GM10266 (cell line): ENCODE measurements around the gene ZFAND2A.

Experiments
- DNase-seq: peaks from one replicate; pipeline ENCODE4 v3.0.0; 2012; ENCODE audit errors: extremely low spot score
- TF ChIP-seq, protein P1 (sequence below): IDR thresholded peaks from 2 replicates; pipeline ENCODE4 v1.5.1; 2012; ENCODE audit warnings: mild to moderate bottlenecking, low read depth; ENCODE audit not compliant: control insufficient read depth, insufficient read depth; ENCODE audit errors: missing control alignments

ZFAND2A gene

GRCh38 chr7:1123715-1124114, 36.3 kb downstream of the ZFAND2A start:
- TF ChIP-seq, protein P1, sequence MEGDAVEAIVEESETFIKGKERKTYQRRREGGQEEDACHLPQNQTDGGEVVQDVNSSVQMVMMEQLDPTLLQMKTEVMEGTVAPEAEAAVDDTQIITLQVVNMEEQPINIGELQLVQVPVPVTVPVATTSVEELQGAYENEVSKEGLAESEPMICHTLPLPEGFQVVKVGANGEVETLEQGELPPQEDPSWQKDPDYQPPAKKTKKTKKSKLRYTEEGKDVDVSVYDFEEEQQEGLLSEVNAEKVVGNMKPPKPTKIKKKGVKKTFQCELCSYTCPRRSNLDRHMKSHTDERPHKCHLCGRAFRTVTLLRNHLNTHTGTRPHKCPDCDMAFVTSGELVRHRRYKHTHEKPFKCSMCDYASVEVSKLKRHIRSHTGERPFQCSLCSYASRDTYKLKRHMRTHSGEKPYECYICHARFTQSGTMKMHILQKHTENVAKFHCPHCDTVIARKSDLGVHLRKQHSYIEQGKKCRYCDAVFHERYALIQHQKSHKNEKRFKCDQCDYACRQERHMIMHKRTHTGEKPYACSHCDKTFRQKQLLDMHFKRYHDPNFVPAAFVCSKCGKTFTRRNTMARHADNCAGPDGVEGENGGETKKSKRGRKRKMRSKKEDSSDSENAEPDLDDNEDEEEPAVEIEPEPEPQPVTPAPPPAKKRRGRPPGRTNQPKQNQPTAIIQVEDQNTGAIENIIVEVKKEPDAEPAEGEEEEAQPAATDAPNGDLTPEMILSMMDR, result no peak
- DNase-seq, result no peak

DNA sequence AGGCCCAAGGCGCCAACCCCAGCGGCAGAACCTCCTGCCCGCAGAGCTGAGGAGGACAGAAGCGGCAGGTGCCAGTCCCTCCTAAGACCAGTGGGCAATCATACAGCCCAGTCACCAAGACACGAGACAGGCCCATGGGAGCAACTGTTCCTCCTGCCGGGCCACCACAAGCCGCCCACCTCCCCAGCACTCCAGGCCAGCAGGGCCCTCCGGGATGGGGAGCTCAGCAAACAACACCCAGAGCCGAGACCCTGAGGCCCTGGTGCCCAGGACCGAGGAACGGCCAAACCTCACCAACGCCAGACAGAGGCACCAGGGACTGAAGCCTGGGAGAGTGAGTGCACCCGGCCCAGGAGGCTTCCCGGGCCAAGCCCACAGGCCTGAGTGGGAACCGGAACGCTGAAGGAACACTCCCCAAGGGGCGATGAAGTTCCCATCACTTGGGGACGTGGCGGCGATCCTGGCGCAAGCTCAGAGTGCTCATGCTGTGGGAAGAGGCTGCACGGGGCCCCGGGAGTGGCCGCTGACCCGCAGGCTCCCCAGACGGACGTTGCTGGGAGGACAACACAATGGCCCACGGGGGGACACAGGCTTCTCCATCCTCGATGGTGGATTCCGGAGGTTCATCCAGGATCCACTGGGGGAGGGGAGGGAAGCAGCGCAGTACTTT, 37.0 kb downstream of the ZFAND2A start:
- no peak for DNase-seq
- TF ChIP-seq, protein P1, result no peak

- DNase-seq, result no peak
- TF ChIP-seq, protein P1, result no peak
Measured at GRCh38 chr7:1121886-1122831, 37.8 kb downstream of the ZFAND2A start.

- TF ChIP-seq, protein P1, result no peak
- DNase-seq, result no peak
Measured at GRCh38 chr7:1121476-1121875, 38.5 kb downstream of the ZFAND2A start.

DNA sequence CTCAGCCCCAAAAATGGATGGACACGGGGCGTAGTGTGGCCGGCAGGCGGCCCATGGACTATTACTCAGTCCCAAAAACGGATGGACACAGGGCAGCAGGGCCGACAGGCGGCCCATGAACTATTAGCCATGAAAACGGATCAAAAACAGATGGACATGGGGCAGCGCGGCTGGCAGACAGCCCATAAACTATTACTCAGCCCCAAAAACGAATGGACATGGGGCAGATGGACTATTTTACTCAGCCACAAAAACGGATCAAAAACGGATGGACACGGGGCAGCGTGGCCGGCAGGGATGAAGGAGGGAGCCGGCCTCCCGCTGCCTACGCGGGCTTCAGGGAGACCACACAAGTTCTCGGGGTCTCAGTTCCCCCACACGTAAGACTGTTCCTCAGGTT, 39.2 kb downstream of the ZFAND2A start:
- TF ChIP-seq, protein P1, result no peak
- no peak for DNase-seq

- DNase-seq, result no peak
- TF ChIP-seq, protein P1, result no peak
Measured at GRCh38 chr7:1119201-1119600, 40.8 kb downstream of the ZFAND2A start.
